ENCODE measurements around the gene LMOD3.

The LMOD3 gene
- 0 reads per million in 3 donors for total RNA-seq

DNA sequence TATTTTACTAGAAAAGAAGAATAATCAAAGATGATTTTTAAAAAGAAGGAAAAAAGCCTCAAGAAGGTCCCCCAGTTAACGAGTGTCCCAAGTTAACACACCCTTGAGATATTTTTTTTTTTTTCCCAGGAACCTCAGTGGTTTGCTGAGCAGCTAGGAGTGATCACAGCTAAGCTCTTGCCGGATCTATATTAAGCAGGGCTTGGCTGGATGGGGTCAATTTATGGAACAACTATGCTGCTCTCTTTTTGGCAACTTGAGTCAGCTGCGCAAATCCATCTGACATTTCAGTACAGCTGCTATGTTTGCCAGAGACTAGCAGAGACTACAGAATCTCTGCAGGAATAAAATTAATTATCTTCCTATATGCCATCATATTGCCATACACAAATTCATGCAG lies at the start of gene LMOD3:
Gene LMOD3 (minus strand): TSS at position 193 of the 400 bp plus-strand sequence. CDS start 209 bp downstream, outside the sequence.
- DNase-seq: no peak
- H3K27ac ChIP-seq (ENCODE audit: insufficient read depth, low read length, poor library complexity, severe bottlenecking): no peak within 1 kb of the TSS
- no peak within 1 kb of the TSS for H3K4me3 ChIP-seq (ENCODE audit: insufficient read depth, low read depth, low read length, poor library complexity, severe bottlenecking)
- no peaks in the 10 kb centered on the region for H3K9me3 ChIP-seq (ENCODE audit: control insufficient read depth, low read length)
- H3K27me3 ChIP-seq (replicated peaks; ENCODE audit: control insufficient read depth, insufficient read depth, low read length, poor library complexity, severe bottlenecking): no peaks in the 10 kb centered on the region
- H3K4me1 ChIP-seq (ENCODE audit: control insufficient read depth, insufficient read depth, low read length, poor library complexity, severe bottlenecking): no peaks in the 10 kb centered on the region
- H3K36me3 ChIP-seq (ENCODE audit: control insufficient read depth, insufficient read depth, low read length): no peaks in the 10 kb centered on the region

DNA sequence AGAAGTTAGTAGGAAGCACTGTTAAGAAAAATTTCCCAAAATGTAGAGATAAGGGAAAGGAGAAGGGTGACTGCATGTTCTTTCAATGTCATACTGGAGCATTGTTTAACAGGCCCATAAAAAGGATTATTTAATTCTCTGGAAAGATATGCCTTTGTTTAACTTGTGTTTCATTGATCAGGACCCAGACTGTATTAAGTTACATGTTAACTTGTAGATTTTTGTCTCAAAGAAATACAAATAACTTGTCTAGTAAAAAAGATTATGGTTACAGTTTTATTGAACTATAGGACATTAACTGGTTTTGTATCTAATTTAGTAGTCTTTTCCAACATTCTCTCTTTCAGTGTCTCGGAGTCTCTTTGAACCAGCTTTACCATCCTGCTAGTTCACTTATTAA lies 49.7 kb upstream of the LMOD3 start:
- Histone ChIP-seq H3K27ac (ENCODE audit: insufficient read depth, low read length, poor library complexity, severe bottlenecking) (no peak overlapping the region), H3K27me3 (replicated peaks; ENCODE audit: control insufficient read depth, insufficient read depth, low read length, poor library complexity, severe bottlenecking) (no peaks in the 10 kb centered on the region), H3K9me3 (ENCODE audit: control insufficient read depth, low read length) (no peaks in the 10 kb centered on the region), H3K4me1 (ENCODE audit: control insufficient read depth, insufficient read depth, low read length, poor library complexity, severe bottlenecking) (no peaks in the 10 kb centered on the region), H3K36me3 (ENCODE audit: control insufficient read depth, insufficient read depth, low read length) (peaks cover 31% of the 10 kb centered on the region), H3K4me3 (ENCODE audit: insufficient read depth, low read depth, low read length, poor library complexity, severe bottlenecking) (no peak overlapping the region)
- no peak for DNase-seq

DNA sequence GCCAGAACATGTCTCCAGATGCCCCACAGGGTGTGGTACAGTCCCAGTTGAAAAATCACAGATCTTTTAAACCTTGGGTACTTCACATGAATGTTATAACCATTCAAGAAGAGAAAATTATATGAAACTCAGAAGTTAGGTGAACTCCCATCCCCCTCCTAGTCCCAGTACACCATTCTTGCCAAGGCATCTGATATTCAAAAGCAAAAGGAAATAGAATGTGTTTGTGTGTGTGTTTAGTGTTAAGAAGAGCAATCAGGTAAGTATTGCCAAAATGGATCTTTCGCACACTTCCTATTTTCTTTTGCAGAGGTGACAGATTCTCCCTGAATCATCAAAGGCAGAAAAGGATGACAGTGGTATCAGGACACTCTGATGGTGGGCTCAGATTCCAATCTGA lies 44.1 kb upstream of the LMOD3 start:
- H3K27ac ChIP-seq (ENCODE audit: insufficient read depth, low read length, poor library complexity, severe bottlenecking): no peak overlapping the region
- H3K27me3 ChIP-seq (replicated peaks; ENCODE audit: control insufficient read depth, insufficient read depth, low read length, poor library complexity, severe bottlenecking): no peaks in the 10 kb centered on the region
- no peaks in the 10 kb centered on the region for H3K9me3 ChIP-seq (ENCODE audit: control insufficient read depth, low read length)
- H3K4me1 ChIP-seq (ENCODE audit: control insufficient read depth, insufficient read depth, low read length, poor library complexity, severe bottlenecking): no peaks in the 10 kb centered on the region
- peaks cover 7% of the 10 kb centered on the region for H3K36me3 ChIP-seq (ENCODE audit: control insufficient read depth, insufficient read depth, low read length)
- no peak overlapping the region for H3K4me3 ChIP-seq (ENCODE audit: insufficient read depth, low read depth, low read length, poor library complexity, severe bottlenecking)
- no peak for DNase-seq

DNA sequence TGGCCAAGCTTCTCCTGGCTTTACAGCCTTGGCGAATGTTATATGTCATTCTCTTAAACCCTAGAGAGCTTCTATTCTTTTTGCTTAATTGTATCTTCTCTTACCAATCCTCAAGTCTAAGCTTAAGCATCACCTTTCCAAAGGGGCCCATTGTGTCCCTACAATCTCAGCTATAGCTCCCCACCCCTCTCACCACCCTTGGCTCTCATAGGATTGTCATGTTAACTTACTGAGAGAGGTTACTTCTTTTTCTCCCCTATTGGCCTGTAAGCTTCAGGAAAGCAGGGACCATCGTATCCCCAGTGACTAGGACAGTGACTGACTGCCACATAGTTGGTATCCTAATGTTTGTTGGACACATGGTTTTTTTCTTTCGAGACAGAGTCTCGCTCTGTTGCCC lies 43.3 kb upstream of the LMOD3 start:
- Histone ChIP-seq H3K27ac (ENCODE audit: insufficient read depth, low read length, poor library complexity, severe bottlenecking) (no peak overlapping the region), H3K27me3 (replicated peaks; ENCODE audit: control insufficient read depth, insufficient read depth, low read length, poor library complexity, severe bottlenecking) (no peaks in the 10 kb centered on the region), H3K4me1 (ENCODE audit: control insufficient read depth, insufficient read depth, low read length, poor library complexity, severe bottlenecking) (no peaks in the 10 kb centered on the region), H3K36me3 (ENCODE audit: control insufficient read depth, insufficient read depth, low read length) (peaks cover under 1% of the 10 kb centered on the region), H3K4me3 (ENCODE audit: insufficient read depth, low read depth, low read length, poor library complexity, severe bottlenecking) (no peak overlapping the region), H3K9me3 (ENCODE audit: control insufficient read depth, low read length) (no peaks in the 10 kb centered on the region)
- no peak for DNase-seq

DNA sequence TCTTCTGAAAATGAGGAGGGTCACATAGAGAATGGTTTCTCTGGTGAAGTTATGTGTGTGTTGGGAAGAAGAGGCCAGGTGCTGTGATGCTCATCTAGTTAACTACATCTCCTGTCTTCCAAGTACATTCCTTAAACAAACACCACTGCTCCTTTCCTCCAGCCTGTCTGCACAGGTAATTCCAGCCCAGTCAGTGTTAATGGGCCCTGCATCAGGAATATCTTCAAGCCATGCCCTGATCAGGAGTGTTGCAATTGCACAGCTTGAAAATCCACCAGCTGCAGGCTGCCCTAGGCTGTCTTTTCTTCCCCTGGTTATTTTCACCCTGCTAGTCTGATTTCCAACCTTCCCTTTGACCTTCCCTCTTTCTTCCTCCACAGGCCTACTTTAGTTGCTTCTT lies 41.9 kb upstream of the LMOD3 start:
- DNase-seq: no peak
- H3K27me3 ChIP-seq (replicated peaks; ENCODE audit: control insufficient read depth, insufficient read depth, low read length, poor library complexity, severe bottlenecking): no peaks in the 10 kb centered on the region
- H3K4me1 ChIP-seq (ENCODE audit: control insufficient read depth, insufficient read depth, low read length, poor library complexity, severe bottlenecking): no peaks in the 10 kb centered on the region
- no peak overlapping the region for H3K27ac ChIP-seq (ENCODE audit: insufficient read depth, low read length, poor library complexity, severe bottlenecking)
- H3K9me3 ChIP-seq (ENCODE audit: control insufficient read depth, low read length): no peaks in the 10 kb centered on the region
- no peak overlapping the region for H3K4me3 ChIP-seq (ENCODE audit: insufficient read depth, low read depth, low read length, poor library complexity, severe bottlenecking)
- no peaks in the 10 kb centered on the region for H3K36me3 ChIP-seq (ENCODE audit: control insufficient read depth, insufficient read depth, low read length)

DNA sequence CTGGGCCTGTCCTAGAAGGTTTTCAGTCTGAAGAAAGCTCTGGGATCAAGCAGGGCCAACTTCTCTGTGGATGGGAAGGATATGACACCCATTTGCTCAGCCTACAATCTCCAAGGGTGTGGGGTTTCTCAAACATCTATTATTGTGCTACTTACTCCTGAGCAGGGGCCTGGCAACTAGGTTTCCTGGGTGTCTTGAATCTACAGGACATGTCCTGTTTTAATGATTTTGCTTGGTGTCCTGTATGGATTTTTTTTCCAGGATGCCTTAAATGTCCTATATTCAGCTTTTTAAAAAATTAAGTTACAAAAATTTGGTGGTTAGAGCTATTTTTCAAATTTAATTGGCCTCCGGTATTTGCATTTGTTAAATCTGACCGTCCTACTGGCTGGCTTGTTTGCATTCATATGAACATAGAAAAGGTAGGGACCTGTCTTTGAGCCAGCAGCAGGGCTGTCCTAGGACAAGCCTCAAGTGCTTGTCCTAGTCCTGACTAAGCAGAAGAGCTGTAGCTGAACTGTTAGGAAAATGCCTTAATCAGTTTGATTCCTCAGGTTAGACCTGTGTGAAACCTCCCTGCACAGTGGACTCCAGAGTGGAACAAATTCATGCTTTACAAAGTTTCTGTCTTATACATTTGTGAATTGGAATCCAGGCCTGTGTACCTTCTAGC lies 40.0 kb upstream of the LMOD3 start:
- no peak for DNase-seq

DNA sequence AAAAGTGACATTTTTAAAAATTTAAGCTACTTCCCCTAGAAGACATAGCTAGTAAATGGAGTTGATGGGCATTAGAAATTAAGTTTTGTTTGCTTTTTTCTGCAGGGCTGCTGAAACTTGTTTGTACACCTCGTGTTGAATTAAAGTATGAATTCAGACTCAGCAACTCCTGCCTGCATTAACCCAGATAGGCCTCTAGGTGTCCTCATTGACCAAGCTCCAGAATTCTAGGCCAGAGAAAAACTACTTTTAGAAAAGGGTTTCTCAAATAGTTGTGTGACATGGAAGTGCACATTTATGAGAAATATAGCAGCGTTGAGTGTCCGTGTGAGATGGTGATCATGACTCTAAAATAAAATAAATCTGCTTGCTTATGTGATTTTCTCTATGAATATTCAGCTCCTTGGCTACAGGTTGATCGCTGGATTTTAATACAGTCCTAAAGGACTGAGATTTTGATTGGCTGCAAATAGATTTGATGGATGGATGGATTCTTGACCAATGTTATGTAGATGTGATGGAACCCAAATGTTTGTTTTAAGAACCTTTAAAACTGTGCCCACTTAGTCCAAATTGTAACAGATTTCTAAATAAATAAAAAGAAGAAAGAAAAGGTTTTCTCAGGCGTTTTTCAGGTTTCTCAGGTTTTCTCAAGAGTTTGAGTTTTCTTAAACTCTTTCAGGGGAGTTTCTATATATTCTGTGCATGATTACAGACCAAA lies 39.4 kb upstream of the LMOD3 start:
- Histone ChIP-seq H3K27me3 (replicated peaks; ENCODE audit: control insufficient read depth, insufficient read depth, low read length, poor library complexity, severe bottlenecking) (no peaks in the 10 kb centered on the region), H3K36me3 (ENCODE audit: control insufficient read depth, insufficient read depth, low read length) (no peaks in the 10 kb centered on the region), H3K4me3 (ENCODE audit: insufficient read depth, low read depth, low read length, poor library complexity, severe bottlenecking) (no peak overlapping the region), H3K27ac (ENCODE audit: insufficient read depth, low read length, poor library complexity, severe bottlenecking) (no peak overlapping the region), H3K9me3 (ENCODE audit: control insufficient read depth, low read length) (no peaks in the 10 kb centered on the region), H3K4me1 (ENCODE audit: control insufficient read depth, insufficient read depth, low read length, poor library complexity, severe bottlenecking) (no peaks in the 10 kb centered on the region)
- DNase-seq: peak in 2 of 3 donors; percentile 1 to 11

More for the DNA sequence above, 40.0 kb upstream of the LMOD3 start:
- Histone ChIP-seq H3K36me3 (ENCODE audit: control insufficient read depth, insufficient read depth, low read length) (no peaks in the 10 kb centered on the region), H3K27ac (ENCODE audit: insufficient read depth, low read length, poor library complexity, severe bottlenecking) (no peak overlapping the region), H3K9me3 (ENCODE audit: control insufficient read depth, low read length) (no peaks in the 10 kb centered on the region), H3K27me3 (replicated peaks; ENCODE audit: control insufficient read depth, insufficient read depth, low read length, poor library complexity, severe bottlenecking) (no peaks in the 10 kb centered on the region), H3K4me3 (ENCODE audit: insufficient read depth, low read depth, low read length, poor library complexity, severe bottlenecking) (no peak overlapping the region), H3K4me1 (ENCODE audit: control insufficient read depth, insufficient read depth, low read length, poor library complexity, severe bottlenecking) (no peaks in the 10 kb centered on the region)

DNA sequence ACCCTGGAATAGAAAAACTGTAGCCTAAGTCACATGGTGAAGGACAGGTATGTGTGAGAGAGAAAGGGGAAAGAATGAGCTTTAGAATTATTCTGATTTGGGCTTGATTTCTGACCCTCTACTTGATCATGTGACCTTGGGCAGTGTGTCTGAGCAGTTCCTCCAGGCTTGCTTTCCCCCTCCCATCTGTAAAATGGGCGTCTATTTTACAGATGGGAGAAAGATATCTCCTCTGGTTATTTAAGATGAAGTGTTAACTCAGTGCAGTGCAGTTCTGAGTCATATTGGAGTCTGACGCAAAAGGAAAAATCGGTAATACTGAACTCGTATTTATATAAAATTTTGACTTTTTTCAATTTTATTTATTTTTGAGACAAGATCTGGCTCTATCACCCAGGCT lies 38.1 kb upstream of the LMOD3 start:
- H3K27me3 ChIP-seq (replicated peaks; ENCODE audit: control insufficient read depth, insufficient read depth, low read length, poor library complexity, severe bottlenecking): no peaks in the 10 kb centered on the region
- no peak for DNase-seq
- H3K9me3 ChIP-seq (ENCODE audit: control insufficient read depth, low read length): no peaks in the 10 kb centered on the region

DNA sequence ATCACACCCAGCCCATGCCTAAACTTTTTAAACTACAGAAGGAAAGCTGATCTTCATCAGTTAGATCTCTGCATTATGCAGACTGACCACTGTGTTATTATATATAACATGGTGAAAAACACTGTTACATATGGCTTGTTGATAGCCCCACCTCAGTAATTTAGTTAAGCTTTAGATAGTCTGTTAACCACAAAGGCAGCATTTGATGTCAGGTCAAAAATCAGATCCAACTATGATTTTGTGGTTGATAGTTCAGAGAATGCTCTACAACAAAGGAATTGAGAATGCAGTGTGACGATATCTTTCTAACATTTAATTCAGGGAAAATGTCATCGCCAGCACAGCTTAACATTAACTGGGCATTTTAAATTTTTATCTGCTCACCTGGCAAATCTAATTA lies 37.7 kb upstream of the LMOD3 start:
- Histone ChIP-seq H3K36me3 (ENCODE audit: control insufficient read depth, insufficient read depth, low read length) (no peaks in the 10 kb centered on the region), H3K27ac (ENCODE audit: insufficient read depth, low read length, poor library complexity, severe bottlenecking) (no peak overlapping the region), H3K27me3 (replicated peaks; ENCODE audit: control insufficient read depth, insufficient read depth, low read length, poor library complexity, severe bottlenecking) (no peaks in the 10 kb centered on the region), H3K4me1 (ENCODE audit: control insufficient read depth, insufficient read depth, low read length, poor library complexity, severe bottlenecking) (no peaks in the 10 kb centered on the region), H3K4me3 (ENCODE audit: insufficient read depth, low read depth, low read length, poor library complexity, severe bottlenecking) (no peak overlapping the region), H3K9me3 (ENCODE audit: control insufficient read depth, low read length) (no peaks in the 10 kb centered on the region)
- no peak for DNase-seq

More for the DNA sequence above, 38.1 kb upstream of the LMOD3 start:
- no peaks in the 10 kb centered on the region for H3K4me1 ChIP-seq (ENCODE audit: control insufficient read depth, insufficient read depth, low read length, poor library complexity, severe bottlenecking)
- no peaks in the 10 kb centered on the region for H3K36me3 ChIP-seq (ENCODE audit: control insufficient read depth, insufficient read depth, low read length)
- H3K27ac ChIP-seq (ENCODE audit: insufficient read depth, low read length, poor library complexity, severe bottlenecking): no peak overlapping the region
- H3K4me3 ChIP-seq (ENCODE audit: insufficient read depth, low read depth, low read length, poor library complexity, severe bottlenecking): no peak overlapping the region

DNA sequence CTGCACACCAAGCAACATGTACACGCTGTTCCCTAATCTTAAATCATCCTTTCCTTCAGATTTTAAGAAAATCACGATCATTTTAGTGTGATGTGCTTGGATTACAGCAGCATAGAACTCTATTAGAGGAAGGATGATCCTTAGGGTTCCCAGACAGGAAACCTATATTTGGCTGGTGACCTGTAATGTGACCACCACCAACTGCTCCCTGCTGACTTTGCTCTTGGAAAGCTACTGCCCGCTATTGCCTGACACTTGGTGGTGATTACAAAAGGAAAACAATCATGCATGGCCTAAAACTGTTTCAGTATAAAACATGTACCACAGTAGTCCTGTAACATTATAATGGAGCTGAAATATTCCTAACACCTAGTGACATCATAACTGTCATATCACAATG lies 27.2 kb upstream of the LMOD3 start:
- DNase-seq: no peak
- H3K9me3 ChIP-seq (ENCODE audit: control insufficient read depth, low read length): no peaks in the 10 kb centered on the region
- no peak overlapping the region for H3K4me3 ChIP-seq (ENCODE audit: insufficient read depth, low read depth, low read length, poor library complexity, severe bottlenecking)
- H3K4me1 ChIP-seq (ENCODE audit: control insufficient read depth, insufficient read depth, low read length, poor library complexity, severe bottlenecking): no peaks in the 10 kb centered on the region
- no peaks in the 10 kb centered on the region for H3K36me3 ChIP-seq (ENCODE audit: control insufficient read depth, insufficient read depth, low read length)
- no peak overlapping the region for H3K27ac ChIP-seq (ENCODE audit: insufficient read depth, low read length, poor library complexity, severe bottlenecking)
- no peaks in the 10 kb centered on the region for H3K27me3 ChIP-seq (replicated peaks; ENCODE audit: control insufficient read depth, insufficient read depth, low read length, poor library complexity, severe bottlenecking)

Measured in effector memory CD4-positive, alpha-beta T cell (primary cell).